GM12891 (cell line): ENCODE measurements around the gene PRAMEF17.
"Not testable (repeated sequence)": the region's sequence is repeated elsewhere in the genome, so short reads cannot be mapped to it uniquely, and the experiment has no call there.

Source experiments
- PAX5 ChIP-seq: IDR thresholded peaks from 2 replicates; pipeline ENCODE4 v1.6.1; 2011; ENCODE audit warnings: low read length, moderate library complexity, mild to moderate bottlenecking; ENCODE audit not compliant: insufficient read depth, severe bottlenecking
- POLR2A ChIP-seq: IDR thresholded peaks from 2 replicates; pipeline ENCODE4 v1.6.1; 2011; ENCODE audit warnings: low read depth, low read length, control low read depth
- POLR2AphosphoS5 ChIP-seq: IDR thresholded peaks from 2 replicates; pipeline ENCODE4 v1.6.1; 2011; ENCODE audit warnings: low read depth, low read length, control low read depth
- POU2F2 ChIP-seq: IDR thresholded peaks from 2 replicates; pipeline ENCODE4 v1.6.1; 2011; ENCODE audit warnings: low read depth, mild to moderate bottlenecking, control low read depth, low read length, moderate library complexity
- TAF1 ChIP-seq: IDR thresholded peaks from 2 replicates; pipeline ENCODE4 v1.6.1; 2011; ENCODE audit warnings: low read depth, low read length, control low read depth

DNA sequence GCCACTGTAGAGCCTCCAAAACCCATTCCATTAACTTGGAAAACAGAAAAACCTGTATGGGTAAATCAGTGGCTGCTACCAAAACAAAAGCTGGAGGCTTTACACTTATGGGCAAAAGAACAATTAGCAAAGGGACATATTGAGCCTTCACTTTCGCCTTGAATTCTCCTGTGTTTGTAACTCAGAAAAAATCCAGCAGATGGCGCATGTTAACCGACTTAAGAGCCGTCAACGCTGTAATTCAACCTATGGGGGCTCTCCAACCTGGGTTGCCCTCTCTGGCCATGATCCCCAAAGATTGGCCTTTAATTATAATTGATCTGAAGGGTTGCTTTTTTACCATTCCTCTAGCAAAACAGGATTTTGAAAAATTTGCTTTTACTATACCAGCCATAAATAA is 32.7 kb upstream of the PRAMEF17 start:
- not testable (repeated sequence) for TF ChIP-seq TAF1, POLR2A, POLR2AphosphoS5, POU2F2, PAX5
